Esophagus muscularis mucosa (tissue), 4 donors: ENCODE data around the gene PARD6B. TPM values are rescaled to one million over a fixed set of nuclear protein-coding genes. Genes with fewer than 3 reads are reported as not detected.

Source experiments
- DNase-seq: peaks from one replicate; pipeline ENCODE4 v3.0.0-alpha.2; 2017; ENCODE audit errors: extremely low spot score
- H3K27ac ChIP-seq, 4 donors: fragments of 200-600 bp; sonication (generic); replicated peaks in 1 of 4; 1 replicate in 3 of 4; 2 replicates in 1 of 4; pipeline ENCODE4 v1.5.1; 2016 to 2019; ENCODE audit warnings: mild to moderate bottlenecking in 1 of 4
- H3K27me3 ChIP-seq, 4 donors: fragments of 200-600 bp; sonication (generic); one replicate each; pipeline versions ENCODE4 v1.5.1 to v1.6.0; 2016 to 2019
- H3K36me3 ChIP-seq, 4 donors: fragments of 200-600 bp; sonication (generic); one replicate each; pipeline ENCODE4 v1.5.1; 2016 to 2019
- H3K4me1 ChIP-seq, 4 donors: fragments of 200-600 bp; sonication (generic); one replicate each; pipeline ENCODE4 v1.5.1; 2016 to 2019
- H3K4me3 ChIP-seq, 4 donors: fragments of 200-600 bp; sonication (generic); 1 replicate in 2 of 4; 2 replicates in 2 of 4; pipeline ENCODE4 v1.5.1; 2016 to 2019; ENCODE audit warnings: mild to moderate bottlenecking in 4 of 4, moderate library complexity in 1 of 4
- H3K9me3 ChIP-seq, 4 donors: fragments of 200-600 bp; sonication (generic); 1 replicate in 3 of 4; 2 replicates in 1 of 4; pipeline ENCODE4 v1.5.1; 2016 to 2019
- EP300 ChIP-seq: sonication (generic); formaldehyde crosslinking; IDR thresholded peaks from one replicate; pipeline ENCODE4 v1.6.1; 2017; ENCODE audit warnings: antibody characterized with exemption
- POLR2A ChIP-seq: fragments of 450-650 bp; IDR thresholded peaks from one replicate; pipeline ENCODE4 v1.6.1; 2017; ENCODE audit warnings: antibody characterized with exemption, moderate library complexity, mild to moderate bottlenecking, low read depth
- POLR2AphosphoS5 ChIP-seq, 2 donors: sonication (generic); formaldehyde crosslinking; IDR thresholded peaks; one replicate each; pipeline ENCODE4 v1.6.1; 2017; ENCODE audit warnings: antibody characterized with exemption in 2 of 2
- WGBS: methylation state at CpG from one replicate; pipeline ENCODE4 v1.1.5; 2018; 5-methylcytosine and 5-hydroxymethylcytosine counted together
- intact Hi-C: fragments of 100-400 bp; cut with DNase I; formaldehyde crosslinking; loops from one replicate; pipeline ENCODE4 v1.15.1; 2023
- total RNA-seq, 4 donors: library from RNA; depleted of rRNA; stranded (reverse); fragments of >200 nt; gene quantifications; one replicate each; pipeline versions ENCODE4 v1.1.0 to v1.2.1, GENCODE V29; 2016
- TF ChIP-seq, protein P1 (sequence below), 3 experiments: fragments of 200-600 bp in 2 of 3; fragments of 450-650 bp in 1 of 3; sonication (generic) in 2 of 3; IDR thresholded peaks; one replicate each; pipeline ENCODE4 v1.5.1; 2017 to 2019; ENCODE audit warnings: antibody characterized with exemption in 3 of 3, mild to moderate bottlenecking in 2 of 3, moderate library complexity in 1 of 3

PARD6B gene
- total RNA-seq, 4 donors from 2014 or later: 0.99 to 4.2 (median 2.8) TPM

DNA sequence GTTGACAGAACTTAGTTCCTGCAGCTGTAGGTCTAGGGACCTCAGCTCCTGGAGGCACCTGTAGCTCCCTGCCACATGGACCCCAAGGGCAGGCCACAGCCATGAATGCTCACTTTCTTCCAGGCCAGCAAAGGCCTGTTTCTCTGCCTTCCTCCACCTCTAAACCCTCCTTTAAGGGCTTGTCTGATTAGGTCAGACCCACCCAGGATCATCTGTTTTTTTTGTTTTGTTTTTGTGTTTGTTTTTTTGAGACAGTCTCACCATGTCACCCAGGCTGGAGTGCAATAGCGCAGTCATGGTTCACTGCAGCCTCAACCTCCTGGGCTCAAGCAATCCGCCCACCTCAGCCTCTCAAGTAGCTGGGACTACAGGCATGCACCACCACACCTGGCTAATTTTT lies 52.0 kb downstream of the PARD6B start:
- intact Hi-C loops: no loop called here
- no peak overlapping the region for H3K27ac ChIP-seq
- TF ChIP-seq POLR2AphosphoS5 (IDR thresholded peaks at IDR 0.05): no peak
- TF ChIP-seq, protein P1, sequence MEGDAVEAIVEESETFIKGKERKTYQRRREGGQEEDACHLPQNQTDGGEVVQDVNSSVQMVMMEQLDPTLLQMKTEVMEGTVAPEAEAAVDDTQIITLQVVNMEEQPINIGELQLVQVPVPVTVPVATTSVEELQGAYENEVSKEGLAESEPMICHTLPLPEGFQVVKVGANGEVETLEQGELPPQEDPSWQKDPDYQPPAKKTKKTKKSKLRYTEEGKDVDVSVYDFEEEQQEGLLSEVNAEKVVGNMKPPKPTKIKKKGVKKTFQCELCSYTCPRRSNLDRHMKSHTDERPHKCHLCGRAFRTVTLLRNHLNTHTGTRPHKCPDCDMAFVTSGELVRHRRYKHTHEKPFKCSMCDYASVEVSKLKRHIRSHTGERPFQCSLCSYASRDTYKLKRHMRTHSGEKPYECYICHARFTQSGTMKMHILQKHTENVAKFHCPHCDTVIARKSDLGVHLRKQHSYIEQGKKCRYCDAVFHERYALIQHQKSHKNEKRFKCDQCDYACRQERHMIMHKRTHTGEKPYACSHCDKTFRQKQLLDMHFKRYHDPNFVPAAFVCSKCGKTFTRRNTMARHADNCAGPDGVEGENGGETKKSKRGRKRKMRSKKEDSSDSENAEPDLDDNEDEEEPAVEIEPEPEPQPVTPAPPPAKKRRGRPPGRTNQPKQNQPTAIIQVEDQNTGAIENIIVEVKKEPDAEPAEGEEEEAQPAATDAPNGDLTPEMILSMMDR (IDR thresholded peaks at IDR 0.05): no peak
- peaks cover 0 to 5% (median 2%) of the 10 kb centered on the region in 4 donors for H3K4me1 ChIP-seq
- 100% methylated on average over 2 of the region's 2 CpGs for WGBS
- DNase-seq: no peak
- H3K9me3 ChIP-seq: no peaks in the 10 kb centered on the region
- H3K4me3 ChIP-seq: no peak overlapping the region
- no peaks in the 10 kb centered on the region for H3K36me3 ChIP-seq
- H3K27me3 ChIP-seq: peaks cover 0 to 6% (median 0%) of the 10 kb centered on the region in 4 donors

DNA sequence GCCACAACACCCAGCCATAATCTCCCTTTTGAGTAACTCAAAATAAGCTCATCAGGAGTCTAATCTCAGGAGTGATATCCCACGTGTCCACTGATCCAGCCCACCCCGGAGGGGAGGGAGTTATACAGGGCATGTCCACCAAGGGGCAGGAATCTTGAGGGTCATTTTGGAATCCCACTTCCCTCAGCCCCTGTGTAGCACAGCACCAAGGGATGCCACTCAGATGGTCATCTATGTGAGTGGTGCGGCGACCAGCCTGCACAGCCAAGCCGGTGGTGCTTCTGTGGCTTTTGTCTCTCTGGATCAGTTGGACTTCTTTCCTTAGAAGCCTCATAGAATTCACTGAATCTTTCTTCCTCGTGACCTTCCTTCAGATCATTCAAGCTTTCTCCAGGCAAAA lies 52.5 kb downstream of the PARD6B start:
- intact Hi-C loops: no loop called here
- no peak for DNase-seq
- Histone ChIP-seq H3K9me3 (no peaks in the 10 kb centered on the region), H3K27ac (no peak overlapping the region), H3K4me3 (no peak overlapping the region), H3K4me1 (peaks cover 0 to 9% (median 2%) of the 10 kb centered on the region in 4 donors), H3K36me3 (no peaks in the 10 kb centered on the region), H3K27me3 (peaks cover 0 to 2% (median 0%) of the 10 kb centered on the region in 4 donors)
- WGBS: 88% methylated on average over 6 of the region's 6 CpGs
- TF ChIP-seq POLR2AphosphoS5 (IDR thresholded peaks at IDR 0.05) (no peak), POLR2A (no peak), EP300 (no peak)
- TF ChIP-seq, protein P1 (IDR thresholded peaks at IDR 0.05): no peak

DNA sequence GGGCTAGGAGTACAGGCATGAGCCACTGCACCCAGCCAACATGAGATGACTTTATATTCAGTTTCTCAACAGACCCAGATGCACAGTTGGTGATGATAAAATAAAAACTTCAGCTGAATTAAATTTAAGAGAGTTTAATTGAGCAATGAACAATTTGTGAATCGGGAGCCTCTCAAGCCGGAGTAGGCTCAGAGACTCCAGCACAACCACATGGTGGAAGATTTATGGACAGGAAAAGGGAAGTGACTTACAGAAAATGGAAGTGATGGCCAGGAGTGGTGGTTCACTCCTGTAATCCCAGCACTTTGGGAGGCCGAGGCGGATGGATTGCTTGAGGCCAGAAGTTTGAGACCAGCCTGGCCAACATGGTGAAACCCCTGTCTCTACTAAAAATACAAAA lies 53.1 kb downstream of the PARD6B start:
- Histone ChIP-seq H3K4me1 (peaks cover 0 to 9% (median 2%) of the 10 kb centered on the region in 4 donors), H3K36me3 (no peaks in the 10 kb centered on the region), H3K9me3 (no peaks in the 10 kb centered on the region), H3K27me3 (no peaks in the 10 kb centered on the region), H3K4me3 (no peak overlapping the region), H3K27ac (no peak overlapping the region)
- TF ChIP-seq POLR2AphosphoS5 (IDR thresholded peaks at IDR 0.05): no peak
- TF ChIP-seq EP300: no peak
- TF ChIP-seq, protein P1 (IDR thresholded peaks at IDR 0.05): no peak
- TF ChIP-seq POLR2A: no peak
- 82% methylated on average over 4 of the region's 4 CpGs for WGBS
- DNase-seq: no peak
- intact Hi-C loops: no loop called here

DNA sequence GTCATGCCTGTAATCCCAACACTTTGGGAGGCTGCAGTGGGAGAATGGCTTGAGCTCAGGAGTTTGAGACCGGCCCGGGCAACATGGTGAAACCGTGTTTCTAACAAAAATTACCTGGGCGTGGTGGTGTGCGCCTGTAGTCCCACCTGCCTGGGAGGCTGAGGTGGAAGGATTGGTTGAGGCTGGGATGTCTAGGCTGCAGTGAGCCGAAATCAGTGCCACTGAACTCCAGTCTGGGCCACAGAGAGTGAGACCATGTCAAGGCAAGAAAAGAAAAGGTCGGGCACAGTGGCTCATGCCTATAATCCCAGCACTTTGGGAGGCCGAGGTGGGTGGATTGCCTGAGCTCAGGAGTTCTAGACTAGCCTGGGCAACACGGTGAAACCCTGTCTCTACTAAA lies 55.3 kb downstream of the PARD6B start:
- DNase-seq: no peak
- 95% methylated on average over 9 of the region's 9 CpGs for WGBS

More for the DNA sequence above, 55.3 kb downstream of the PARD6B start:
- no peak overlapping the region for H3K4me3 ChIP-seq
- no peak overlapping the region for H3K27ac ChIP-seq
- no peaks in the 10 kb centered on the region for H3K9me3 ChIP-seq
- peaks cover 12 to 22% (median 19%) of the 10 kb centered on the region in 4 donors for H3K4me1 ChIP-seq
- no peaks in the 10 kb centered on the region for H3K36me3 ChIP-seq
- intact Hi-C loops: no loop called here
- TF ChIP-seq, protein P1 (IDR thresholded peaks at IDR 0.05): no peak
- no peak for TF ChIP-seq POLR2A
- no peak for TF ChIP-seq POLR2AphosphoS5 (IDR thresholded peaks at IDR 0.05)
- no peak for TF ChIP-seq EP300
- H3K27me3 ChIP-seq: no peaks in the 10 kb centered on the region
